C4-2B (cell line): Measurements from ENCODE around the gene DAAM1.

Experiments used
- ZFX ChIP-seq: fragments of 450-650 bp; IDR thresholded peaks from 2 replicates; pipeline ENCODE4 v1.6.1; 2017
- TF ChIP-seq, protein P1 (sequence below): fragments of 450-650 bp; conservative IDR thresholded peaks from 2 replicates; pipeline ENCODE4 v1.5.1; 2017; ENCODE audit warnings: mild to moderate bottlenecking

GRCh38 chr14:59181791-59182190 lies 6.7 kb upstream of the DAAM1 start:
- TF ChIP-seq, protein P1, sequence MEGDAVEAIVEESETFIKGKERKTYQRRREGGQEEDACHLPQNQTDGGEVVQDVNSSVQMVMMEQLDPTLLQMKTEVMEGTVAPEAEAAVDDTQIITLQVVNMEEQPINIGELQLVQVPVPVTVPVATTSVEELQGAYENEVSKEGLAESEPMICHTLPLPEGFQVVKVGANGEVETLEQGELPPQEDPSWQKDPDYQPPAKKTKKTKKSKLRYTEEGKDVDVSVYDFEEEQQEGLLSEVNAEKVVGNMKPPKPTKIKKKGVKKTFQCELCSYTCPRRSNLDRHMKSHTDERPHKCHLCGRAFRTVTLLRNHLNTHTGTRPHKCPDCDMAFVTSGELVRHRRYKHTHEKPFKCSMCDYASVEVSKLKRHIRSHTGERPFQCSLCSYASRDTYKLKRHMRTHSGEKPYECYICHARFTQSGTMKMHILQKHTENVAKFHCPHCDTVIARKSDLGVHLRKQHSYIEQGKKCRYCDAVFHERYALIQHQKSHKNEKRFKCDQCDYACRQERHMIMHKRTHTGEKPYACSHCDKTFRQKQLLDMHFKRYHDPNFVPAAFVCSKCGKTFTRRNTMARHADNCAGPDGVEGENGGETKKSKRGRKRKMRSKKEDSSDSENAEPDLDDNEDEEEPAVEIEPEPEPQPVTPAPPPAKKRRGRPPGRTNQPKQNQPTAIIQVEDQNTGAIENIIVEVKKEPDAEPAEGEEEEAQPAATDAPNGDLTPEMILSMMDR: no peak
- no peak for TF ChIP-seq ZFX
